Naive B cell (primary cell): ENCODE data around the gene AFF3. TPM values are rescaled to one million over a fixed set of nuclear protein-coding genes. Genes with fewer than 3 reads are reported as not detected.

Experiments used
- ATAC-seq, 2 donors: fragments of 150-1000 bp; cut with Tn5 transposase; 2 replicates each; pipeline ENCODE4 v1.10.0; 2021; ENCODE audit warnings: low read depth in 2 of 2, mild to moderate bottlenecking in 2 of 2, moderate library complexity in 2 of 2
- DNase-seq: peaks from one replicate; pipeline ENCODE4 v3.0.0; 2022
- H3K27ac Mint-ChIP-seq, 6 donors: one replicate each; pipeline ENCODE4 v1.8.0; 2020 to 2022; ENCODE audit warnings: mild to moderate bottlenecking in 6 of 6, mixed read lengths in 6 of 6, moderate library complexity in 5 of 6, inconsistent platforms in 2 of 6
- H3K27me3 Mint-ChIP-seq, 3 donors: one replicate each; pipeline ENCODE4 v1.8.0; 2021 to 2022; ENCODE audit warnings: mixed read lengths in 3 of 3, mild to moderate bottlenecking in 1 of 3
- H3K36me3 Mint-ChIP-seq, 2 donors: one replicate each; pipeline ENCODE4 v1.8.0; 2020 to 2022; ENCODE audit warnings: mixed read lengths in 2 of 2, inconsistent platforms in 1 of 2, mild to moderate bottlenecking in 1 of 2
- H3K4me1 Mint-ChIP-seq, 3 donors: one replicate each; pipeline ENCODE4 v1.8.0; 2020 to 2022; ENCODE audit warnings: mixed read lengths in 3 of 3, inconsistent platforms in 1 of 3, mild to moderate bottlenecking in 1 of 3, moderate library complexity in 1 of 3
- H3K4me3 Mint-ChIP-seq, 8 donors: one replicate each; pipeline ENCODE4 v1.8.0; 2020 to 2022; ENCODE audit warnings: mild to moderate bottlenecking in 8 of 8, mixed read lengths in 8 of 8, moderate library complexity in 8 of 8, inconsistent platforms in 2 of 8
- H3K9me3 Mint-ChIP-seq, 7 donors: one replicate each; pipeline ENCODE4 v1.8.0; 2020 to 2022; ENCODE audit warnings: mixed read lengths in 7 of 7, mild to moderate bottlenecking in 5 of 7, inconsistent platforms in 2 of 7, moderate library complexity in 1 of 7
- polyA plus RNA-seq, 6 donors: library from polyadenylated mRNA; unstranded; fragments of 300-500 nt; fragmentation: Illumina TruSeq; gene quantifications; one replicate each; pipeline ENCODE4 v1.2.3, GENCODE V29; 2021; ENCODE audit warnings: low read depth in 6 of 6

AFF3 gene
- polyA plus RNA-seq, 6 donors from 2014 or later, result 43.8 to 255 (median 96.8) TPM

DNA sequence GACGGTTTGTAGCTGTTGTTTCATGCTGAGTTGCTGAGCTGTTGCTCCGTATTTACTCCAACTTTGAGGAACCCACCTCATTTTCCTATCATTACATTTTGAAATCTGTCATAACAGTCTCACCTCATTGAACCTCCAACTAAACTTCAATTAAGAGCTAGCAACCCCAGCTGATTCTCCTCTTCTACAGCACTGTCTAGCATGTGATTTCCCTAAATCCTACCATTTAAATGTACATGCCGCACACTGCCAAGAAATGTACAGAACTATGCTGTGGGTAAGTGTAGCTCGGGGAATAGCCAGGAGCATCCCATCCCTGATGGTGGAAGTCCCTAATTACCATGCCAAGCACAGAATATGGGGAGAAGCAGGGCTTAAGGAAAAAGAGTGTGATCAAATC is 299.9 kb downstream of the AFF3 start:
- ATAC-seq (no peak), DNase-seq (no peak)
- no peaks in the 10 kb centered on the region for H3K27me3 Mint-ChIP-seq
- peaks cover 0 to 16% of the 10 kb centered on the region in 2 donors for H3K36me3 Mint-ChIP-seq
- peaks cover 19 to 28% (median 27%) of the 10 kb centered on the region in 3 donors for H3K4me1 Mint-ChIP-seq
- H3K27ac Mint-ChIP-seq, result peak overlapping the region in 3 of 6 donors; percentile 2 to 65 (median 53)
- no peak overlapping the region for H3K4me3 Mint-ChIP-seq
- H3K9me3 Mint-ChIP-seq, result peaks cover 0 to 2% (median 0%) of the 10 kb centered on the region in 7 donors

GRCh38 chr2:99841749-99842148 is 300.6 kb downstream of the AFF3 start:
- peaks cover 0 to 2% (median 0%) of the 10 kb centered on the region in 7 donors for H3K9me3 Mint-ChIP-seq
- peaks cover 18 to 28% (median 25%) of the 10 kb centered on the region in 3 donors for H3K4me1 Mint-ChIP-seq
- DNase-seq (no peak), ATAC-seq (no peak)
- H3K36me3 Mint-ChIP-seq, result peaks cover 2 to 16% of the 10 kb centered on the region in 2 donors
- H3K27ac Mint-ChIP-seq, result peak overlapping the region in 4 of 6 donors; percentile 72 to 78 (median 73)
- no peak overlapping the region for H3K4me3 Mint-ChIP-seq
- H3K27me3 Mint-ChIP-seq, result no peaks in the 10 kb centered on the region

DNA sequence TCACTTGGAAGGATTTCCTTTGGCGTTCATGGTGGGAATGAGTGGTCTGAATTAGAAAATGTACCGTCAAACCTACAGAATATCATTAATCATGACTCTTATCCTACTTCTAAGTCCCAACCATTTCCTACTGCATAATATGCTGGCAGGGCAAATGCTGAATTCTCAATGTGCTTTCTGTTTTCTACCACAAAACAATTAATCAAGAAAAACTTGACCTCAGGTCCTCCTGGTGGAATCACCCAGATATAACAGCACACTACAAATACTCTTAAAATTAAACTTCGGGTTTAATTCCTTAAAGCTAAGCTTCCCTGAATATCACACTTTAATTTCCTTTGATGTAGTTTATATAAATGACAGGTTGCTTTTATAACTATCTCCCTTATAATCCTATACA is 301.6 kb downstream of the AFF3 start:
- H3K27ac Mint-ChIP-seq, result peak overlapping the region in 5 of 6 donors; percentile 11 to 81 (median 73)
- ATAC-seq (no peak), DNase-seq (no peak)
- H3K4me3 Mint-ChIP-seq, result no peak overlapping the region
- H3K27me3 Mint-ChIP-seq, result no peaks in the 10 kb centered on the region
- peaks cover 0 to 2% (median 0%) of the 10 kb centered on the region in 7 donors for H3K9me3 Mint-ChIP-seq
- H3K4me1 Mint-ChIP-seq, result peaks cover 18 to 28% (median 23%) of the 10 kb centered on the region in 3 donors
- peaks cover 7 to 19% of the 10 kb centered on the region in 2 donors for H3K36me3 Mint-ChIP-seq

GRCh38 chr2:99836690-99837605 is 305.4 kb downstream of the AFF3 start:
- Mint-ChIP-seq H3K27me3 (no peaks in the 10 kb centered on the region), H3K27ac (peak overlapping the region in 5 of 6 donors; percentile 3 to 87 (median 29))

DNA sequence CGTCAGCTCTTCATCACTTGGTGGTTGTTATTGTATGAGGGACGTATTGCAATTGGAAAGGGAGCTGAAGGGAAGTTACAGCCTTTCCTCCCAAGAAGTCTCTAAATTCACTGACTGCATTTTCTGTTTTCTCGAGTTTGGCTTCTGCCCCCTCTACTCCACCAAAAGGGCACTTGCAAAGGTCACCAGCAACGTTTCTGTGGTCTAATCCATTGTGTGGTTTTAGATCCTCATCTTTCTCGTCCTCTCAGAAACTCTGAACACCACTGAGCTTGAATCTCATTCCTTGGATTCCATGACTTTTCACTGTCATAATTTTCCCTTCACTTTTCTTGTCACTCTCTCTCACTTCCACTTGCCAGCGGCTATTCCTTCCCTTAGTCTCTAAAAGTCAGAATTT is 308.0 kb downstream of the AFF3 start:
- no peaks in the 10 kb centered on the region for H3K27me3 Mint-ChIP-seq
- H3K4me3 Mint-ChIP-seq, result no peak overlapping the region
- H3K36me3 Mint-ChIP-seq, result peaks cover 46 to 53% of the 10 kb centered on the region in 2 donors
- H3K9me3 Mint-ChIP-seq, result peaks cover 0 to 14% (median 12%) of the 10 kb centered on the region in 7 donors
- DNase-seq (no peak), ATAC-seq (no peak)
- peak overlapping the region in 4 of 6 donors; percentile 2 to 88 (median 74) for H3K27ac Mint-ChIP-seq
- peaks cover 8 to 13% (median 9%) of the 10 kb centered on the region in 3 donors for H3K4me1 Mint-ChIP-seq

More at GRCh38 chr2:99836690-99837605, 305.4 kb downstream of the AFF3 start:
- peaks cover 39 to 50% of the 10 kb centered on the region in 2 donors for H3K36me3 Mint-ChIP-seq
- no peak for ATAC-seq
- peaks cover 6 to 26% (median 20%) of the 10 kb centered on the region in 3 donors for H3K4me1 Mint-ChIP-seq
- peaks cover 0 to 2% (median 0%) of the 10 kb centered on the region in 7 donors for H3K9me3 Mint-ChIP-seq
- no peak for DNase-seq
- no peak overlapping the region for H3K4me3 Mint-ChIP-seq

- Mint-ChIP-seq H3K27me3 (no peaks in the 10 kb centered on the region), H3K4me1 (peaks cover 15 to 20% (median 16%) of the 10 kb centered on the region in 3 donors), H3K9me3 (peaks cover 0 to 17% (median 16%) of the 10 kb centered on the region in 7 donors), H3K4me3 (no peak overlapping the region), H3K27ac (peak overlapping the region in 4 of 6 donors; percentile 66 to 89 (median 74)), H3K36me3 (peaks cover 46 to 58% of the 10 kb centered on the region in 2 donors)
- no peak for ATAC-seq
- no peak for DNase-seq
Measured at GRCh38 chr2:99833586-99834201, 308.7 kb downstream of the AFF3 start.

- ATAC-seq, result no peak
- Mint-ChIP-seq H3K4me3 (no peak overlapping the region), H3K9me3 (peaks cover 0 to 17% (median 15%) of the 10 kb centered on the region in 7 donors), H3K36me3 (peaks cover 40 to 62% of the 10 kb centered on the region in 2 donors), H3K27ac (peak overlapping the region in 3 of 6 donors; percentile 18 to 89 (median 66)), H3K27me3 (no peaks in the 10 kb centered on the region), H3K4me1 (peaks cover 18 to 24% (median 22%) of the 10 kb centered on the region in 3 donors)
- DNase-seq, result no peak
Measured at GRCh38 chr2:99832926-99833325, 309.5 kb downstream of the AFF3 start.

- H3K4me3 Mint-ChIP-seq, result peak overlapping the region in 1 of 8 donors; percentile 12
- H3K4me1 Mint-ChIP-seq, result peaks cover 29 to 36% (median 34%) of the 10 kb centered on the region in 3 donors
- no peaks in the 10 kb centered on the region for H3K27me3 Mint-ChIP-seq
- H3K9me3 Mint-ChIP-seq, result peaks cover 0 to 19% (median 15%) of the 10 kb centered on the region in 7 donors
- DNase-seq, result no peak
- no peak for ATAC-seq
- H3K27ac Mint-ChIP-seq, result peak overlapping the region in 2 of 6 donors; percentile 24 to 45
- H3K36me3 Mint-ChIP-seq, result peaks cover 44 to 65% of the 10 kb centered on the region in 2 donors
Measured at GRCh38 chr2:99831772-99832171, 310.6 kb downstream of the AFF3 start.

DNA sequence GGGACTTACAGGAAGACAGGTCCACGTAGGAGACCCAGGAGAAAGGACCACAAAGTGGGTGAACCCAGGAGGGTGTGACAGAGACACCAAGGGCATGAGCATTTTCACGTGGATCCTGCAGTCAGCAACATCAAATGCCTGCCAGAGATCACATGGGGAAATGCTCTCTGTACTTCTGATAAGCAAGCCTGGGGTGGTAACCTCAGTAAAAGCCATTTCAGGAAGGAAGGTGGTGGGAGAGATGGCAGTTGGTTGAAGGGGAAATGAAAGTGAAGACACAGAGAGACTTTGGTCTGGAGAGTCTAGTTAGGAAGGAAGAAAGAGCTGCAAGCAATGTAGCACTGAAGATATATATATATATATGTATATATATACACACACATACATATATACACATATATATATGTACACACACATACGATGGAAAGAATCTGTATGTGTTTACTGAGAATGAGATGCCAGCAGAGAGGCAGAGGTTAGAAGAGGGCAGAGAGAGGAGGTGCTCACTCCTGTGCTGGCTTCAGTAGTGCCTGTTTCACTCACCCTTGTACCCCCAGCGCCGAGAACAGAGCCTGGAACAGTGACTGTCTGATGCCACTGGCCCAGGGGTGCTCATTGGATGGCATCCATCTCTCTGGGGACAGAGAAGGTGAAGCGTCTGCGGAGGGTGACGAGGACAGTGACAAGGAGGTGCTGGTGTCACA is 314.9 kb downstream of the AFF3 start:
- H3K4me3 Mint-ChIP-seq, result peak overlapping the region in 6 of 8 donors; percentile 0 to 83 (median 60)
- H3K9me3 Mint-ChIP-seq, result peaks cover 0 to 19% (median 15%) of the 10 kb centered on the region in 7 donors
- peak; percentile 97 to 98 for ATAC-seq
- H3K27me3 Mint-ChIP-seq, result no peaks in the 10 kb centered on the region
- peak overlapping the region; percentile 72 to 98 (median 90) for H3K27ac Mint-ChIP-seq
- H3K4me1 Mint-ChIP-seq, result peaks cover 36 to 46% (median 37%) of the 10 kb centered on the region in 3 donors
- peak; percentile 29 for DNase-seq
- peaks cover 37 to 38% of the 10 kb centered on the region in 2 donors for H3K36me3 Mint-ChIP-seq

DNA sequence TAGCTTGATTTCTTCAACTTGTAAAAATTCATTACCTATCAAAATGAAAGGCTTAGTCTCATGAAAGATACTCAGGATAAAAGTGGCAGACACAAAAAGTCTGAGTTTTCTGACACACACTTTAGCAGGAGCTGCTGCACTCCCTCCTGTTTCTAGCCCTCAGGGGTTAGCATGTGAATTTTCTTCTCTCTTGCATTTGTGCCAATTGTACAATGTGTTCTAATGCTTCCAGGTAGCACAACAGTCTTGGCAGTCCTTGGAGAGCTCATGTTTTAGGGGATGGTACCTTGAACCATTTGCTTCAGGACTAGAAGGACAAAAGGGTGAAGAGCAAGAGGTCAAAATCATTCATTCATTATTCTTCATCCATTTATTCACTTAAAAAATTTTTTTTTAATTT is 316.8 kb downstream of the AFF3 start:
- H3K27me3 Mint-ChIP-seq, result no peaks in the 10 kb centered on the region
- H3K27ac Mint-ChIP-seq, result peak overlapping the region in 3 of 6 donors; percentile 11 to 90 (median 20)
- peaks cover 36 to 44% (median 37%) of the 10 kb centered on the region in 3 donors for H3K4me1 Mint-ChIP-seq
- H3K9me3 Mint-ChIP-seq, result peaks cover 0 to 16% (median 8%) of the 10 kb centered on the region in 7 donors
- no peak for DNase-seq
- peaks cover 32 to 33% of the 10 kb centered on the region in 2 donors for H3K36me3 Mint-ChIP-seq
- H3K4me3 Mint-ChIP-seq, result peak overlapping the region in 1 of 8 donors; percentile 41
- ATAC-seq, result no peak

- DNase-seq (no peak), ATAC-seq (no peak)
- peaks cover 36 to 42% (median 37%) of the 10 kb centered on the region in 3 donors for H3K4me1 Mint-ChIP-seq
- H3K27ac Mint-ChIP-seq, result peak overlapping the region in 1 of 6 donors; percentile 80
- H3K36me3 Mint-ChIP-seq, result peaks cover 32 to 33% of the 10 kb centered on the region in 2 donors
- H3K27me3 Mint-ChIP-seq, result no peaks in the 10 kb centered on the region
- H3K4me3 Mint-ChIP-seq, result no peak overlapping the region
- H3K9me3 Mint-ChIP-seq, result peaks cover 0 to 10% (median 6%) of the 10 kb centered on the region in 7 donors
Measured at GRCh38 chr2:99824758-99825157, 317.6 kb downstream of the AFF3 start.

- DNase-seq (no peak), ATAC-seq (no peak)
- H3K27me3 Mint-ChIP-seq, result no peaks in the 10 kb centered on the region
- H3K9me3 Mint-ChIP-seq, result no peaks in the 10 kb centered on the region
- peak overlapping the region in 2 of 6 donors; percentile 59 to 86 for H3K27ac Mint-ChIP-seq
- H3K4me3 Mint-ChIP-seq, result peak overlapping the region in 1 of 8 donors; percentile 42
- peaks cover 17 to 21% (median 19%) of the 10 kb centered on the region in 3 donors for H3K4me1 Mint-ChIP-seq
- H3K36me3 Mint-ChIP-seq, result peaks cover 22 to 33% of the 10 kb centered on the region in 2 donors
Measured at GRCh38 chr2:99822474-99823207, 319.7 kb downstream of the AFF3 start.
